8988T (cell line): ENCODE measurements around the gene LMX1B.
A peak's percentile ranks its signal among the peaks of the same experiment; 100 is the strongest.
"Not testable (repeated sequence)": the region's sequence is repeated elsewhere in the genome, so short reads cannot be mapped to it uniquely, and the experiment has no call there.

Experiments
- DNase-seq: peaks from one replicate; pipeline ENCODE4 v3.0.0; 2011

Gene LMX1B

GRCh38 chr9:126700296-126700695 is 86.6 kb downstream of the LMX1B start:
- peak; percentile 27 for DNase-seq

- DNase-seq, result peak; percentile 40
These were observed 87.4 kb downstream of the LMX1B start for GRCh38 chr9:126700903-126701812.

- no peak for DNase-seq
These were observed 88.0 kb downstream of the LMX1B start for GRCh38 chr9:126701813-126702140.

- DNase-seq, result peak; percentile 89
These were observed 88.6 kb downstream of the LMX1B start for GRCh38 chr9:126702151-126703001.

- no peak for DNase-seq
These were observed 89.5 kb downstream of the LMX1B start for GRCh38 chr9:126703002-126703865.

GRCh38 chr9:126703866-126704156 is 90.1 kb downstream of the LMX1B start:
- no peak for DNase-seq

- DNase-seq, result peak; percentile 56
These were observed 90.6 kb downstream of the LMX1B start for GRCh38 chr9:126704157-126704891.

GRCh38 chr9:126704892-126705766 is 91.4 kb downstream of the LMX1B start:
- peak; percentile 86 for DNase-seq

GRCh38 chr9:126705767-126706697 is 92.3 kb downstream of the LMX1B start:
- DNase-seq, result peak; percentile 63

GRCh38 chr9:126706698-126707053 is 92.9 kb downstream of the LMX1B start:
- DNase-seq, result no peak

- no peak for DNase-seq
These were observed 93.4 kb downstream of the LMX1B start for GRCh38 chr9:126707083-126707482.

- not testable (repeated sequence) for DNase-seq
These were observed 94.0 kb downstream of the LMX1B start for GRCh38 chr9:126707712-126708111.

GRCh38 chr9:126708178-126708577 is 94.5 kb downstream of the LMX1B start:
- no peak for DNase-seq

GRCh38 chr9:126709241-126709640 is 95.5 kb downstream of the LMX1B start:
- no peak for DNase-seq

GRCh38 chr9:126715382-126715781 is 101.7 kb downstream of the LMX1B start:
- no peak for DNase-seq

- not testable (repeated sequence) for DNase-seq
These were observed 103.7 kb downstream of the LMX1B start for GRCh38 chr9:126717441-126717840.

- no peak for DNase-seq
These were observed 105.9 kb downstream of the LMX1B start for GRCh38 chr9:126719618-126720031.

- DNase-seq, result no peak
These were observed 106.3 kb downstream of the LMX1B start for GRCh38 chr9:126720036-126720435.

- DNase-seq, result no peak
These were observed 107.2 kb downstream of the LMX1B start for GRCh38 chr9:126720661-126721563.
